HCT116 (cell line): Measurements from ENCODE around the gene ABCB6. TPM values are rescaled to one million over a fixed set of nuclear protein-coding genes. Genes with fewer than 3 reads are reported as not detected.

Experiments used
- ATAC-seq: fragments of 200-7000 bp; cut with Tn5 transposase; 2 replicates; pipeline ENCODE4 v1.9.1; 2020; ENCODE audit warnings: mild to moderate bottlenecking, moderate library complexity
- BruUV-seq: library from RNA; stranded (reverse); fragments of 400-500 nt; replicated peaks from 2 replicates; lab custom pipeline; 2021; lab: Mats Ljungman, UMichigan
- CTCF ChIA-PET: fragments of 300-600 bp; sonication (Branson Sonifier 250); formaldehyde crosslinking; loops from one replicate; lab custom pipeline; 2021; ENCODE audit warnings: antibody characterized with exemption; lab: Charles Lee
- POLR2A ChIA-PET: fragments of 300-600, 350-600 bp; sonication (Branson Sonifier 250); formaldehyde crosslinking; loops from one replicate; lab custom pipeline; 2021; ENCODE audit warnings: antibody characterized with exemption; lab: Charles Lee
- RAD21 ChIA-PET, 2 experiments: fragments of 300-600 bp; sonication (Branson Sonifier 250); formaldehyde crosslinking; loops; one replicate each; lab custom pipeline; 2023; ENCODE audit warnings: low total read pairs in 2 of 2; ENCODE audit not compliant: uncharacterized antibody in 2 of 2, unreplicated experiment in 2 of 2, low non-redundant PET in 1 of 2; lab: Charles Lee
- DNase-seq: peaks from one replicate; pipeline ENCODE4 v3.0.0-alpha.2; 2010; ENCODE audit warnings: low read depth, low spot score
- H2AFZ ChIP-seq: fragments of 200-600 bp; shearing (Covaris generic), sonication (generic); 2 replicates; pipeline ENCODE4 v1.6.1; 2017; ENCODE audit warnings: low read depth, mixed run types, mixed read lengths, antibody characterized with exemption, low read length; ENCODE audit not compliant: poor library complexity, severe bottlenecking
- H3K27ac ChIP-seq: 2 replicates; pipeline ENCODE4 v1.5.1; 2012; ENCODE audit warnings: low read depth, low read length
- H3K27me3 ChIP-seq: fragments of 200-600 bp; sonication (generic); 2 replicates; pipeline ENCODE4 v1.6.1; 2016; ENCODE audit warnings: mixed run types, low read length, mixed read lengths; ENCODE audit not compliant: insufficient read depth
- H3K36me3 ChIP-seq, 2 experiments: fragments of 200-500 bp in 1 of 2; fragments of 200-600 bp in 1 of 2; sonication (Bioruptor generic) in 1 of 2; sonication (generic) in 1 of 2; 2 replicates each; pipeline versions ENCODE4 v1.5.1 to v1.6.1; 2014 to 2016; ENCODE audit warnings: low read length in 2 of 2, inconsistent platforms in 1 of 2, mixed read lengths in 1 of 2, mixed run types in 1 of 2; ENCODE audit not compliant: insufficient read depth in 2 of 2, control insufficient read depth in 1 of 2
- H3K4me1 ChIP-seq, 2 experiments: fragments of 200-600 bp in 1 of 2; sonication (generic) in 1 of 2; 2 replicates each; pipeline versions ENCODE4 v1.5.1 to v1.6.1; 2012 to 2017; ENCODE audit warnings: low read length in 2 of 2, inconsistent platforms in 1 of 2, mild to moderate bottlenecking in 1 of 2, mixed read lengths in 1 of 2, mixed run types in 1 of 2, moderate library complexity in 1 of 2; ENCODE audit not compliant: insufficient read depth in 2 of 2, control insufficient read depth in 1 of 2
- H3K4me2 ChIP-seq: fragments of 200-600 bp; sonication (generic); 2 replicates; pipeline ENCODE4 v1.6.1; 2017; ENCODE audit warnings: mixed run types, low read length, mixed read lengths
- H3K4me3 ChIP-seq, 2 experiments: fragments of 200-600 bp in 1 of 2; sonication (generic) in 1 of 2; replicated peaks in 1 of 2; 2 replicates each; pipeline ENCODE4 v1.5.1; 2011 to 2016; ENCODE audit warnings: low read length in 2 of 2, control low read depth in 1 of 2, low read depth in 1 of 2, mild to moderate bottlenecking in 1 of 2, mixed read lengths in 1 of 2, mixed run types in 1 of 2
- H3K79me2 ChIP-seq: fragments of 200-600 bp; sonication (generic); 2 replicates; pipeline ENCODE4 v1.6.1; 2017; ENCODE audit warnings: mild to moderate bottlenecking, mixed run types, low read length, moderate library complexity, mixed read lengths; ENCODE audit not compliant: insufficient read depth
- H3K9ac ChIP-seq: fragments of 200-600 bp; sonication (generic); 2 replicates; pipeline ENCODE4 v1.6.1; 2016; ENCODE audit warnings: low read length, mixed read lengths
- H3K9me2 ChIP-seq: fragments of 200-600 bp; sonication (generic), shearing (Covaris generic); 2 replicates; pipeline ENCODE4 v1.6.1; 2017; ENCODE audit warnings: mixed run types, mild to moderate bottlenecking, moderate library complexity; ENCODE audit not compliant: insufficient read depth
- H3K9me3 ChIP-seq, 2 experiments: fragments of 200-500 bp in 1 of 2; fragments of 200-600 bp in 1 of 2; sonication (Bioruptor generic) in 1 of 2; sonication (generic) in 1 of 2; 2 replicates each; pipeline ENCODE4 v1.6.1; 2014 to 2017; ENCODE audit warnings: low read length in 2 of 2, mixed read lengths in 2 of 2, inconsistent platforms in 1 of 2, low read depth in 1 of 2, mild to moderate bottlenecking in 1 of 2, mixed run types in 1 of 2, moderate library complexity in 1 of 2; ENCODE audit not compliant: control insufficient read depth in 1 of 2, insufficient read depth in 1 of 2
- H4K20me1 ChIP-seq: fragments of 200-600 bp; sonication (generic), shearing (Covaris generic); 2 replicates; pipeline ENCODE4 v1.6.1; 2017; ENCODE audit warnings: mixed run types, mild to moderate bottlenecking, moderate library complexity; ENCODE audit not compliant: insufficient read depth
- CEBPB ChIP-seq: IDR thresholded peaks from 2 replicates; pipeline ENCODE4 v1.6.1; 2012; ENCODE audit warnings: low read depth
- EGR1 ChIP-seq: IDR thresholded peaks from 2 replicates; pipeline ENCODE4 v1.6.1; 2012; ENCODE audit warnings: low read depth
- EZH2 ChIP-seq: fragments of 200-600 bp; sonication (generic); IDR thresholded peaks from 2 replicates; pipeline ENCODE4 v1.6.1; 2017; ENCODE audit warnings: antibody characterized with exemption, mixed run types
- FOSL1 ChIP-seq: IDR thresholded peaks from 2 replicates; pipeline ENCODE4 v1.6.1; 2012; ENCODE audit warnings: low read depth
- JUND ChIP-seq: IDR thresholded peaks from 2 replicates; pipeline ENCODE4 v1.6.1; 2012
- POLR2A ChIP-seq: IDR thresholded peaks from 2 replicates; pipeline ENCODE4 v1.7.0; 2011; ENCODE audit warnings: borderline replicate concordance; ENCODE audit not compliant: insufficient read depth, insufficient read length; ENCODE audit errors: extremely low read depth
- POLR2AphosphoS5 ChIP-seq: IDR thresholded peaks from 2 replicates; pipeline ENCODE4 v1.6.1; 2011; ENCODE audit warnings: mild to moderate bottlenecking, low read depth, low read length, moderate library complexity
- RAD21 ChIP-seq: IDR thresholded peaks from 2 replicates; pipeline ENCODE4 v1.6.1; 2012; ENCODE audit warnings: low read depth, mild to moderate bottlenecking
- SIN3A ChIP-seq: IDR thresholded peaks from 2 replicates; pipeline ENCODE4 v1.6.1; 2012; ENCODE audit warnings: low read depth
- SP1 ChIP-seq: IDR thresholded peaks from 2 replicates; pipeline ENCODE4 v1.6.1; 2012; ENCODE audit warnings: low read depth
- TCF7L2 ChIP-seq: IDR thresholded peaks from 2 replicates; pipeline ENCODE4 v1.7.0; 2011; ENCODE audit warnings: borderline replicate concordance, inconsistent platforms; ENCODE audit not compliant: insufficient read depth, insufficient read length; ENCODE audit errors: extremely low read depth
- YY1 ChIP-seq: IDR thresholded peaks from 2 replicates; pipeline ENCODE4 v1.6.1; 2011; ENCODE audit warnings: low read length, low read depth, moderate library complexity, mild to moderate bottlenecking; ENCODE audit not compliant: insufficient replicate concordance; ENCODE audit errors: extremely low read depth
- ZFX ChIP-seq: fragments of 450-650 bp; IDR thresholded peaks from 2 replicates; pipeline ENCODE4 v1.6.1; 2017
- intact Hi-C: fragments of 100-400 bp; cut with micrococcal nuclease; formaldehyde crosslinking; loops from 2 replicates; pipeline ENCODE4 v1.10.0; 2022
- total RNA-seq: library from RNA; stranded (reverse); gene quantifications from one replicate; pipeline ENCODE4 v1.2.1, GENCODE V29; 2021; ENCODE audit not compliant: unreplicated experiment
- TF ChIP-seq, protein P1 (sequence below): IDR thresholded peaks from 2 replicates; pipeline ENCODE4 v1.6.1; 2011; ENCODE audit warnings: mild to moderate bottlenecking, low read length, moderate library complexity; ENCODE audit not compliant: insufficient replicate concordance; ENCODE audit errors: extremely low read depth
- TF ChIP-seq, protein P2 (sequence below): IDR thresholded peaks from 2 replicates; pipeline ENCODE4 v1.6.1; 2012
- TF ChIP-seq, protein P3 (sequence below): IDR thresholded peaks from 2 replicates; pipeline ENCODE4 v1.6.1; 2012
- TF ChIP-seq, protein P4 (sequence below): IDR thresholded peaks from 2 replicates; pipeline ENCODE4 v1.6.1; 2012; ENCODE audit warnings: low read depth
- TF ChIP-seq, protein P5 (sequence below), 3 experiments: fragments of 200-600 bp in 1 of 3; sonication (generic) in 1 of 3; IDR thresholded peaks in 2 of 3; conservative IDR thresholded peaks in 1 of 3; 2 replicates each; pipeline ENCODE4 v1.5.1; 2012 to 2017; ENCODE audit warnings: low read depth in 2 of 3, low read length in 2 of 3, antibody characterized with exemption in 1 of 3, borderline replicate concordance in 1 of 3, control low read depth in 1 of 3, mild to moderate bottlenecking in 1 of 3, mixed read lengths in 1 of 3, mixed run types in 1 of 3, moderate library complexity in 1 of 3; ENCODE audit not compliant: insufficient read depth in 1 of 3

Gene ABCB6
- total RNA-seq, 1 experiment from 2014 or later, result 24.5 TPM

DNA sequence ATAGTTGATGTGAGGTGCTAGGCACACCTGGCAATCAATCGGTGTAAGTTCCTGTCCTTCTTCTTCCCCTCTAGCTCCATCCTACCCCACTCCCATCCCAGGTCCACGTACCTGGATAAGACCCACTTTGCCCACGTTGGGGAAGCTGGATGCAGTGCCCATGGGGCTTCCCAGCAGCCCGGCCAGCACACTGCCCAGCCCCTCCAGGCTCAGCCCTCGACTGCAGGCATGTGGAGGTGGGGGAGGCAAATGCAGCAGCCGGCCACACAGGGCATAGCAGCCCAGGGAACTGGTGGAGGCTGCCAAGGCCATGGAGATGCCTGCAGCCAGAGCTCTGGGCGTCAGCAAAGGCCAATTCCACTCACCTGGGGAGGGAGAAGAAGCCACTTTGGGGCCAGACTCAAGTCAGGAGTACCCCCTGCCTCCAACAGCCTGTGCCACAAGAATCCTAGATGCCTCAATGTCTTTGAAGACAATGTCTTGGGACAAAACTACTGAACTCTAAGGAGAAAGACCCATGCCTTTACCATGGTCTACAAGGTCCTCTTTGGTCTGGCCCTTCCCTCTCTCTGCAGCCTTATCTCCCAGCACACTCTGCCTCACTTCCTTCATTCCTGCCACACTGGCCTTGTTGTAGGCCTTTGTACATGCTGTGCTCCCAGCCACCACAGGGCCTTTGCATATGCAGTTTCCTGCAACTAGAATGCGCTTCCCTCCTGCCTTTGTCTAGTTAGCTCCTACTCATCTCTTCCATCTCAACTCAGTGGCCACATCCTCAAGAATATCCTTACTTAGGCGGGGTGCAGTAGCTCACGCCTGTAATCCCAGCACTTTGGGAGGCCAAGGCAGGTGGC lies 53.5 kb downstream of the ABCB6 start:
- no peaks in the 10 kb centered on the region for H3K9me2 ChIP-seq
- H3K4me2 ChIP-seq, result no peak overlapping the region
- H2AFZ ChIP-seq, result no peak overlapping the region
- H3K36me3 ChIP-seq, result no peaks in the 10 kb centered on the region
- BruUV-seq, result no TSS peak
- RAD21 ChIA-PET, result no interaction called here
- no peaks in the 10 kb centered on the region for H3K27me3 ChIP-seq
- H3K27ac ChIP-seq, result no peak overlapping the region
- DNase-seq, result no peak
- POLR2A ChIA-PET, result no interaction called here
- no peak overlapping the region for H3K4me3 ChIP-seq
- H4K20me1 ChIP-seq, result no peaks in the 10 kb centered on the region
- TF ChIP-seq ZFX, result no peak
- no peak for TF ChIP-seq EZH2
- TF ChIP-seq, protein P1, sequence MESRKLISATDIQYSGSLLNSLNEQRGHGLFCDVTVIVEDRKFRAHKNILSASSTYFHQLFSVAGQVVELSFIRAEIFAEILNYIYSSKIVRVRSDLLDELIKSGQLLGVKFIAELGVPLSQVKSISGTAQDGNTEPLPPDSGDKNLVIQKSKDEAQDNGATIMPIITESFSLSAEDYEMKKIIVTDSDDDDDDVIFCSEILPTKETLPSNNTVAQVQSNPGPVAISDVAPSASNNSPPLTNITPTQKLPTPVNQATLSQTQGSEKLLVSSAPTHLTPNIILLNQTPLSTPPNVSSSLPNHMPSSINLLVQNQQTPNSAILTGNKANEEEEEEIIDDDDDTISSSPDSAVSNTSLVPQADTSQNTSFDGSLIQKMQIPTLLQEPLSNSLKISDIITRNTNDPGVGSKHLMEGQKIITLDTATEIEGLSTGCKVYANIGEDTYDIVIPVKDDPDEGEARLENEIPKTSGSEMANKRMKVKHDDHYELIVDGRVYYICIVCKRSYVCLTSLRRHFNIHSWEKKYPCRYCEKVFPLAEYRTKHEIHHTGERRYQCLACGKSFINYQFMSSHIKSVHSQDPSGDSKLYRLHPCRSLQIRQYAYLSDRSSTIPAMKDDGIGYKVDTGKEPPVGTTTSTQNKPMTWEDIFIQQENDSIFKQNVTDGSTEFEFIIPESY, result no peak
- TF ChIP-seq, protein P2, sequence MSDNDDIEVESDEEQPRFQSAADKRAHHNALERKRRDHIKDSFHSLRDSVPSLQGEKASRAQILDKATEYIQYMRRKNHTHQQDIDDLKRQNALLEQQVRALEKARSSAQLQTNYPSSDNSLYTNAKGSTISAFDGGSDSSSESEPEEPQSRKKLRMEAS, result no peak
- TF ChIP-seq, protein P3, sequence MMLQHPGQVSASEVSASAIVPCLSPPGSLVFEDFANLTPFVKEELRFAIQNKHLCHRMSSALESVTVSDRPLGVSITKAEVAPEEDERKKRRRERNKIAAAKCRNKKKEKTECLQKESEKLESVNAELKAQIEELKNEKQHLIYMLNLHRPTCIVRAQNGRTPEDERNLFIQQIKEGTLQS, result no peak
- no peak for TF ChIP-seq YY1
- TF ChIP-seq, protein P4, sequence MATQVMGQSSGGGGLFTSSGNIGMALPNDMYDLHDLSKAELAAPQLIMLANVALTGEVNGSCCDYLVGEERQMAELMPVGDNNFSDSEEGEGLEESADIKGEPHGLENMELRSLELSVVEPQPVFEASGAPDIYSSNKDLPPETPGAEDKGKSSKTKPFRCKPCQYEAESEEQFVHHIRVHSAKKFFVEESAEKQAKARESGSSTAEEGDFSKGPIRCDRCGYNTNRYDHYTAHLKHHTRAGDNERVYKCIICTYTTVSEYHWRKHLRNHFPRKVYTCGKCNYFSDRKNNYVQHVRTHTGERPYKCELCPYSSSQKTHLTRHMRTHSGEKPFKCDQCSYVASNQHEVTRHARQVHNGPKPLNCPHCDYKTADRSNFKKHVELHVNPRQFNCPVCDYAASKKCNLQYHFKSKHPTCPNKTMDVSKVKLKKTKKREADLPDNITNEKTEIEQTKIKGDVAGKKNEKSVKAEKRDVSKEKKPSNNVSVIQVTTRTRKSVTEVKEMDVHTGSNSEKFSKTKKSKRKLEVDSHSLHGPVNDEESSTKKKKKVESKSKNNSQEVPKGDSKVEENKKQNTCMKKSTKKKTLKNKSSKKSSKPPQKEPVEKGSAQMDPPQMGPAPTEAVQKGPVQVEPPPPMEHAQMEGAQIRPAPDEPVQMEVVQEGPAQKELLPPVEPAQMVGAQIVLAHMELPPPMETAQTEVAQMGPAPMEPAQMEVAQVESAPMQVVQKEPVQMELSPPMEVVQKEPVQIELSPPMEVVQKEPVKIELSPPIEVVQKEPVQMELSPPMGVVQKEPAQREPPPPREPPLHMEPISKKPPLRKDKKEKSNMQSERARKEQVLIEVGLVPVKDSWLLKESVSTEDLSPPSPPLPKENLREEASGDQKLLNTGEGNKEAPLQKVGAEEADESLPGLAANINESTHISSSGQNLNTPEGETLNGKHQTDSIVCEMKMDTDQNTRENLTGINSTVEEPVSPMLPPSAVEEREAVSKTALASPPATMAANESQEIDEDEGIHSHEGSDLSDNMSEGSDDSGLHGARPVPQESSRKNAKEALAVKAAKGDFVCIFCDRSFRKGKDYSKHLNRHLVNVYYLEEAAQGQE, result no peak
- no peak for TF ChIP-seq RAD21
- TF ChIP-seq, protein P5, sequence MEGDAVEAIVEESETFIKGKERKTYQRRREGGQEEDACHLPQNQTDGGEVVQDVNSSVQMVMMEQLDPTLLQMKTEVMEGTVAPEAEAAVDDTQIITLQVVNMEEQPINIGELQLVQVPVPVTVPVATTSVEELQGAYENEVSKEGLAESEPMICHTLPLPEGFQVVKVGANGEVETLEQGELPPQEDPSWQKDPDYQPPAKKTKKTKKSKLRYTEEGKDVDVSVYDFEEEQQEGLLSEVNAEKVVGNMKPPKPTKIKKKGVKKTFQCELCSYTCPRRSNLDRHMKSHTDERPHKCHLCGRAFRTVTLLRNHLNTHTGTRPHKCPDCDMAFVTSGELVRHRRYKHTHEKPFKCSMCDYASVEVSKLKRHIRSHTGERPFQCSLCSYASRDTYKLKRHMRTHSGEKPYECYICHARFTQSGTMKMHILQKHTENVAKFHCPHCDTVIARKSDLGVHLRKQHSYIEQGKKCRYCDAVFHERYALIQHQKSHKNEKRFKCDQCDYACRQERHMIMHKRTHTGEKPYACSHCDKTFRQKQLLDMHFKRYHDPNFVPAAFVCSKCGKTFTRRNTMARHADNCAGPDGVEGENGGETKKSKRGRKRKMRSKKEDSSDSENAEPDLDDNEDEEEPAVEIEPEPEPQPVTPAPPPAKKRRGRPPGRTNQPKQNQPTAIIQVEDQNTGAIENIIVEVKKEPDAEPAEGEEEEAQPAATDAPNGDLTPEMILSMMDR (IDR thresholded peaks at IDR 0.05 in 2 of 3, conservative IDR thresholded peaks at IDR 0.05 in 1 of 3; ENCODE audit: borderline replicate concordance in 1 of 3, insufficient read depth in 1 of 3, low read depth in 2 of 3, low read length in 2 of 3), result no peak
- TF ChIP-seq FOSL1, result no peak
- no peak for TF ChIP-seq POLR2AphosphoS5
- no peak for TF ChIP-seq JUND
- TF ChIP-seq EGR1, result no peak
- TF ChIP-seq CEBPB, result no peak
- TF ChIP-seq POLR2A, result no peak
- no peak for TF ChIP-seq SP1
- TF ChIP-seq SIN3A, result no peak
- TF ChIP-seq TCF7L2, result no peak
- no peaks in the 10 kb centered on the region for H3K9me3 ChIP-seq
- ATAC-seq, result no peak
- CTCF ChIA-PET, result interaction anchor here (1.7 to 1.9 kb wide), 2 partner anchors 11 to 129 kb away, joined by 6 read pairs; partner anchors contain the start of gene CNPPD1
- H3K79me2 ChIP-seq, result no peaks in the 10 kb centered on the region
- no peak overlapping the region for H3K9ac ChIP-seq
- intact Hi-C loops, result no loop called here
- H3K4me1 ChIP-seq, result peaks cover 5 to 8% of the 10 kb centered on the region in 2 experiments; a peak in 3 of 4 replicates
